Stimulated activated CD8-positive, alpha-beta memory T cell treated with anti-CD3 and anti-CD28 coated beads, Interleukin-12 subunit alpha, Interleukin-12 subunit beta, amount 100 ng/mL, for 24 hours (primary cell): Measurements from ENCODE around the gene COL6A1.

Experiments
- DNase-seq: peaks from one replicate; pipeline ENCODE4 v3.0.0-alpha.2; 2020; ENCODE audit errors: extremely low read depth

The COL6A1 gene

GRCh38 chr21:45981151-45982091 is at the start of gene COL6A1:
TSS of gene COL6A1 (plus strand) at chr21:45981770. CDS start at chr21:45981851, 81 bp downstream.
- DNase-seq: no peak

DNA sequence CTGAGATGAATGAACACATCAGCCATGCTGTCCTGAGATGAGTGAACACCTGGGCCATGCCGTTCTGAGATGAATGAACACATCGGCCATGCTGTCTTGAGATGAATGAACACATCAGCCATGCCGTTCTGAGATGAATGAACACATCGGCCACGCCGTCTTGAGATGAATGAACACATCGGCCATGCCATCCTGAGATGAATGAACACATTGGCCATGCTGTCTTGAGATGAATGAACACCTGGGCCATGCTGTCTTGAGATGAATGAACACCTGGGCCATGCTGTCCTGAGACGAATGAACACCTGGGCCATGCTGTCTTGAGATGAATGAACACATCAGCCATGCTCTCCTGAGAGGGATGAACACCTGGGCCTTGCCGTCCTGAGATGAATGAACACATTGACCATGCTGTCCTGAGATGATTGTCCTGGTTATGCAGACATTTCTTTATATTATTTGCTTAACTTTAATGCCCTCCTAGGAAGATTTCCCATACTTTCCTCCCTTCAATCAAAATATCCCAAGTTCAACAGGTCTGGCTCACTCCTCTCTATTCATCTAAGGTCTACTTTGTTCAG is 48.6 kb upstream of the COL6A1 start:
- DNase-seq: no peak

DNA sequence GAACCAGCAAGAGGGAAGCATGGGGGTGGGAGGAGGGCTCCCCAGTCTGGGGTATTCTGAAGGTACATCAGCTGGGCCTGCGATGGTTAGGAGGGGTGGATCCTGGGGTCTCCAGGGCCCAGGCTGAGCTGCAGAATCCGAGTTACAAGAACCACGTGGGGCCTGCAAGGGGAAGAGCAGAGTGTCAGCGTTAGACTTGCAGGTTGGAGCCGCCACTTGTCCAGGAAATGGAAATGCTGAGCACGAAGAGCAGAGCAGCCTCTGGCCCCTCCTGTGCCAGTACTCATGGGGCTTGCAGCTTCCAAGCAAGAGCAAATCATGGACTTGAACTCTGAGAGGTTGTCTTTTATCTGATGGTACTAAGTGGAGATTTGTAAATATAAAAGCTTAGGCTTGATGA is 47.5 kb upstream of the COL6A1 start:
- no peak for DNase-seq

GRCh38 chr21:45934554-45934953 is 47.0 kb upstream of the COL6A1 start:
- no peak for DNase-seq

DNA sequence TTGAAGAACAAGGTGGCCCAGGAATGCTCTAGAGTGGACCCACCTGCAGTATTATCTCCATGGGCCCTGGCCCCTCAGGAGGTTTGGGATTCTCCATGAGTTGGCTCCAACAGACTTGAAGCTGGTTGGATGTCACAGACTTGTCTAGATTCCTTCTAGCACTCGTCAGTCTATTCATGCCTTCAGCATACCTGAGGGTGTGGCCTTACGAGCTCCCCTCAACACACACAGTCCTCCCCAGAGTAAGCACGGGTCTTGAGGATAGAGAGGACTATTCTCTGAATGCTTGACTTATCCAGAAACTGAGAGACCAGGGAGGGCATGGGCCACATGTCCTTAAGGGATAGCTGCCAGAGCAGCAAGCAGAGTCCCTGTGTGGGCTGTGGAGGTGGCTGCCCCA is 45.9 kb upstream of the COL6A1 start:
- no peak for DNase-seq

- no peak for DNase-seq
These were observed 43.7 kb upstream of the COL6A1 start for GRCh38 chr21:45937721-45938452.

DNA sequence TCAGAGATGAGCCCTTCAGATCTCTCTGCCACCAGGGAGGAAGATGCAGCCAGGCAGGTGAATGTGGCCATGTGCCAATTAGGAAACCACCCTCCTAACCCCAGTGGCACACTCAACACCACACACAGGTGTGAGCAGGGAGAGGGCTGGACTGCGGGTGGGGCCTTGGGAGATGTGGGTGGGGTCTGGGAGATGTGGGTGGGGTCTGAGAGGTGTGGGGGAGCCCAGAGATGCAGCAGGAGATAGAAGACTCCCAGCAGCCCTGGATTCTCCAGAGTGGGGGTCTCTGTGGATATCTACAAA is 43.2 kb upstream of the COL6A1 start:
- DNase-seq: no peak

GRCh38 chr21:45938811-45939520 is 42.6 kb upstream of the COL6A1 start:
- DNase-seq: no peak

DNA sequence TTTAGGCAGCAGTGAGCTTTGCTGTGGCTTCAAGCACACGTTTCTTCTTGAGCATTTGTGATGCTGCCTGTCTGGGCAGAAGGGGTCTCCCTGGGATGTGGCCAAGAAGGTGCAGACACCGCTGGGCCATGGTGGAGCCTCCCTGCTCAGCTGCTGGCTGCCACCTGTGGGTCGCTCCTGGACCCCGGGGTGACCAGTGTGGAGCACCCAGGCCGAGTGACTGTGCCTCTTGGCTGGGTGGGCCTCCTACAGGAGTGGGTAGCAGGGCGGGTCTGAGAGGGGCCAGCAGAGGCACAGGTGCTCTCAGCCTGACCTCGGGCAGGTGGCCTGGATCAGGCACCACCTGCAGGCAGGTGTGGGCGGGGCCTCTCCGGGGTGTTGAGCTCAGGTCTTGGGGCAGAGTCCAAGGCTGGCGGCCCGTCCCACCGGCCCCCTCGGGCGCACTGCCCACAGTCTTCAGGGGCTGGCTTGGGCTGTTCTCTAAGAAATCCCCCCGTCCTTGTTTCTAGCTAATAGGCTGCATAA is 42.0 kb upstream of the COL6A1 start:
- no peak for DNase-seq

GRCh38 chr21:45940091-45940490 is 41.5 kb upstream of the COL6A1 start:
- no peak for DNase-seq

- no peak for DNase-seq
These were observed 40.8 kb upstream of the COL6A1 start for GRCh38 chr21:45940621-45941337.

DNA sequence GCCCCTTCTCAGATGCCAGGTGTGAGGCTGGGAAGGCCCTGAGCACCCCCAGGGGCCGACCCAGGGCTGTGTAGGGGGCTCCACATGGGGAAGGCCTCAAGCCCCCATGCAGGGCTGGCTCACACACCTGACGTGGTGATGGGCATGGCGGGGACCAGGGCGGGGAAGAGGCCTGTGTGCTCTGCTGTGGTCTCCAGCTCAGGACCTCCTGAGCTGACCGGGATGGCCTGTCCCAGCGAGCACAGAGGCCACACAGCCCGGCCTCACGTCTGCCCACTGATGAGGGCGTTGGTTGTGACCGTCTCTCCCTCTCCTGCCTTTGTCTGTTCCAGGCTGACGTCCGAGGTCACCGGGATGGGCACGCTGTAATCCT is 40.2 kb upstream of the COL6A1 start:
- no peak for DNase-seq

DNA sequence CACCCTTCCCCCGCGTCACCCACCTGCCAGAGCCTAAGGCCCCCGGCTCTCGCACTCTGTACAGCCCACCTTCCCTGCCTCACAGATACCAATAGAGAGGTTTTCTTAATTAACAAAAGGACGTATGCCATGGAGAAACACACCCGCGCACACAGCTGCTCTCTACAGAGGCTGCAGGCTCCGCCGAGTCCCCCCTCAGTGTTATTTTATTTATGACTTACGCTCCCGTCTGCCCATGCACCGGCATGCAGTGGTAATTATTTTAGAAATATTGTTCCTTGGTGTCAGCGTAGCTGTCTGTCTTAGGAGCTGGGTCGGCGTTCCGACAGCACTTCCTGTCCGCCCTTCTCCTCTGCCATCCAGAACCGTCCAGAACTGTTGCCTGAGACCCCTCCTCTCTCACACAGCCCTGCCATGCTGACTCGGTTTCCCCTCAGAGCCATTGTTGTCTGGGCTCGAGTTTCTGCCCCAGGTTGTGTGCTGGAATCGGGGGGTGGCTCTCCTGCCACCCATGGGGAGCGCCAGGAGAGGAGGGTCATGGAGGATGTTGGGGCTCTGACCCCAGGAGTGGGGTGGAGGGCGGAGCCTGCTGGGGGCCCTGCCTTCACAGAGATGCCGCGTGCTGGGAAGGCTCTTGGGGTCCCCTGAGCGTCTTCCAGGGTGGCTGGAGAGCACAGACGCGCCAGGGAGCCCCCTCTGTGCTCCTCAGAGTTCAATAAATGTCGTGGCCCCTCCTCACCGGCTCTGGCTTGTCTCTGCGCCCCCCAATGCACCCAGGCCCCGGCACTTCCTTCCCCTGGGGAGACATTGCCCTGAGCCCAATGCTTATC is 39.6 kb upstream of the COL6A1 start:
- DNase-seq: no peak

GRCh38 chr21:45942755-45943629 is 38.6 kb upstream of the COL6A1 start:
- DNase-seq: no peak

GRCh38 chr21:45943630-45944540 is 37.7 kb upstream of the COL6A1 start:
- DNase-seq: no peak

GRCh38 chr21:45944601-45945000 is 37.0 kb upstream of the COL6A1 start:
- no peak for DNase-seq

DNA sequence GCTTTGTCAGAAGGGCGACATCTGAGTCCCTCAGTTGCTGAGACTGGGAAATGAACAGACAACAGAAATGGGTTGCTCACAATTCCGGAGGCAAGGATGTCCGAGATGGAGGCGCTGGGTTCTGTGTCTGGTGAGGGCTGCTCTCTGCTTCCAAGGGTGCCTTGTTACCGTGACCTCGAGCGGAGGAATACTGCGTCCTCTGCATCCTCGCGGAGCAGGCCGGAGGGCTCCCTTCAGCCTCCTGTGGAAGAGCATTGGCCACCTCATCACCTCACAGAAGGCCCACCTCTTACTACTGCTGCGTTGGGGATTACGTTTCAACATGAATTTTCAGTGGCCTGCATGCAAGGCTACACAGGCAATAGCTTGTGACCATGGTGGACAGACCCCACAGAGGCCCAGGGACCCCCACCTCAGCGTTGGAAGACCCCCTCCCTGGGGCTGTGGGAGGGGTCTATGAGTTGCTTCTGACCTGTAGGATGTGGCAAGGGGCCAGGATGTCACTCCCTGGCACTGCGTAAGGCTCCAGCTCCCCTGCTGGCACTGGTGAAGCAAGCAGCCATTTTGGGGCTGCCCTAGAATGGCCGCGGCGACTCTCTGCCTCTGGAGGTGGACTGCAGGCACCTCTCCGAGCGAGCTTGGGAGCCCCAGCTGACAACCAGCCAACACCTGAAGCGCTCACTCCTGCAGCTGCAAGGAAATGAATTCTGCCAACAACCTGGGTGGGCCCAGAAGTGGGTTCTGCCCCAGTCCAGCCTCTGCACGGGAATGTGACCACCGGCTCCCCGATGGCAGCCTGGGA is 36.3 kb upstream of the COL6A1 start:
- no peak for DNase-seq

GRCh38 chr21:45945868-45946210 is 35.7 kb upstream of the COL6A1 start:
- DNase-seq: no peak
